IMR-90 (cell line): ENCODE results near the gene SF3B2. TPM values are rescaled to one million over a fixed set of nuclear protein-coding genes. Genes with fewer than 3 reads are reported as not detected.
A peak's percentile ranks its signal among the peaks of the same experiment; 100 is the strongest.

Experiments used
- ATAC-seq: fragments of 200-7000 bp; cut with Tn5 transposase; 2 replicates; pipeline ENCODE4 v1.9.1; 2020; ENCODE audit warnings: low read depth, mild to moderate bottlenecking, moderate library complexity
- BruUV-seq: library from RNA; stranded (reverse); fragments of 400-500 nt; replicated peaks from 2 replicates; lab custom pipeline; 2021; lab: Mats Ljungman, UMichigan
- CTCF ChIA-PET: fragments of 300-600 bp; formaldehyde crosslinking; extraction: SDS; loops from one replicate; lab custom pipeline; 2021; ENCODE audit warnings: antibody characterized with exemption; lab: Yijun Ruan, JAX
- POLR2A ChIA-PET: fragments of 300-600 bp; sonication (Branson Sonifier 250); formaldehyde crosslinking; loops from one replicate; lab custom pipeline; 2022; ENCODE audit warnings: antibody characterized with exemption; ENCODE audit not compliant: unreplicated experiment; lab: Charles Lee
- DNase-seq: peaks from one replicate; pipeline ENCODE4 v3.0.0; 2013
- H2AFZ ChIP-seq: replicated peaks from 2 replicates; pipeline ENCODE3; 2013; ENCODE audit warnings: low read length, mild to moderate bottlenecking; ENCODE audit not compliant: poor library complexity
- H2AK5ac ChIP-seq: 2 replicates; pipeline ENCODE4 v1.6.1; 2013; ENCODE audit warnings: low read depth, low read length, inconsistent platforms
- H2AK9ac ChIP-seq: replicated peaks from 2 replicates; pipeline ENCODE3; 2013; ENCODE audit warnings: mild to moderate bottlenecking, low read depth, low read length, moderate library complexity; ENCODE audit not compliant: poor library complexity
- H2BK120ac ChIP-seq: 2 replicates; pipeline ENCODE4 v1.6.1; 2013; ENCODE audit warnings: low read depth, low read length, inconsistent platforms
- H2BK15ac ChIP-seq: 3 replicates; pipeline ENCODE4 v1.6.1; 2013; ENCODE audit warnings: low read depth, low read length, inconsistent platforms
- H2BK20ac ChIP-seq: 2 replicates; pipeline ENCODE4 v1.6.1; 2013; ENCODE audit warnings: low read depth, mild to moderate bottlenecking, inconsistent platforms, low read length, moderate library complexity
- H2BK5ac ChIP-seq: 2 replicates; pipeline ENCODE4 v1.6.1; 2013; ENCODE audit warnings: mild to moderate bottlenecking, low read depth, low read length, inconsistent platforms; ENCODE audit not compliant: poor library complexity, severe bottlenecking
- H3K14ac ChIP-seq: replicated peaks from 2 replicates; pipeline ENCODE4 v1.6.1; 2013; ENCODE audit warnings: low read depth, low read length, inconsistent platforms
- H3K18ac ChIP-seq: 2 replicates; pipeline ENCODE4 v1.6.1; 2013; ENCODE audit warnings: low read depth, low read length, control low read depth
- H3K23ac ChIP-seq: 2 replicates; pipeline ENCODE4 v1.6.1; 2013; ENCODE audit warnings: low read depth, low read length, inconsistent platforms
- H3K27ac ChIP-seq: 2 replicates; pipeline ENCODE4 v1.5.1; 2013; ENCODE audit warnings: mild to moderate bottlenecking, control low read depth, low read length; ENCODE audit not compliant: insufficient read depth
- H3K27me3 ChIP-seq: 2 replicates; pipeline ENCODE4 v1.6.1; 2013; ENCODE audit warnings: low read length; ENCODE audit not compliant: control insufficient read depth, insufficient read depth
- H3K36me3 ChIP-seq: 2 replicates; pipeline ENCODE4 v1.6.1; 2013; ENCODE audit warnings: low read length, mixed read lengths; ENCODE audit not compliant: control insufficient read depth, insufficient read depth
- H3K4ac ChIP-seq: 2 replicates; pipeline ENCODE4 v1.6.1; 2013; ENCODE audit warnings: low read depth, low read length, inconsistent platforms
- H3K4me1 ChIP-seq: 2 replicates; pipeline ENCODE4 v1.6.1; 2013; ENCODE audit warnings: low read length, mixed read lengths; ENCODE audit not compliant: control insufficient read depth, insufficient read depth
- H3K4me2 ChIP-seq: 2 replicates; pipeline ENCODE4 v1.6.1; 2013; ENCODE audit warnings: low read depth, mild to moderate bottlenecking, control low read depth, low read length, moderate library complexity
- H3K4me3 ChIP-seq: 2 replicates; pipeline ENCODE4 v1.5.1; 2013; ENCODE audit warnings: low read depth, mild to moderate bottlenecking, control low read depth, low read length, moderate library complexity; ENCODE audit not compliant: insufficient read depth
- H3K56ac ChIP-seq: 2 replicates; pipeline ENCODE4 v1.6.1; 2013; ENCODE audit warnings: low read length, inconsistent platforms; ENCODE audit not compliant: insufficient read depth; ENCODE audit errors: extremely low read depth
- H3K79me1 ChIP-seq, 2 experiments: 2 replicates each; pipeline ENCODE4 v1.6.1; 2013; ENCODE audit warnings: low read length in 2 of 2, inconsistent platforms in 1 of 2, low read depth in 1 of 2
- H3K9ac ChIP-seq: 2 replicates; pipeline ENCODE4 v1.6.1; 2013; ENCODE audit warnings: low read depth, low read length, control low read depth
- H3K9me1 ChIP-seq: 2 replicates; pipeline ENCODE4 v1.6.1; 2013; ENCODE audit warnings: low read length, inconsistent platforms; ENCODE audit not compliant: insufficient read depth
- H3K9me3 ChIP-seq: 2 replicates; pipeline ENCODE4 v1.6.1; 2013; ENCODE audit warnings: low read length; ENCODE audit not compliant: control insufficient read depth, insufficient read depth
- H4K20me1 ChIP-seq: 2 replicates; pipeline ENCODE4 v1.6.1; 2013; ENCODE audit warnings: low read length, inconsistent platforms; ENCODE audit not compliant: insufficient read depth
- H4K5ac ChIP-seq: 2 replicates; pipeline ENCODE4 v1.6.1; 2013; ENCODE audit warnings: mild to moderate bottlenecking, low read depth, low read length, control low read depth
- H4K8ac ChIP-seq, 2 experiments: 2 replicates each; pipeline ENCODE4 v1.6.1; 2013; ENCODE audit warnings: low read depth in 2 of 2, low read length in 2 of 2, control low read depth in 1 of 2, inconsistent platforms in 1 of 2
- H4K91ac ChIP-seq: 2 replicates; pipeline ENCODE4 v1.6.1; 2013; ENCODE audit warnings: low read depth, low read length, inconsistent platforms; ENCODE audit not compliant: insufficient read depth
- BHLHE40 ChIP-seq: fragments of 150-350 bp; IDR thresholded peaks from 2 replicates; pipeline ENCODE4 v1.6.1; 2016; ENCODE audit warnings: mild to moderate bottlenecking, low read depth, low read length
- CEBPB ChIP-seq: IDR thresholded peaks from 2 replicates; pipeline ENCODE4 v1.6.1; 2012; ENCODE audit warnings: low read depth, low read length, improper control_type of control experiment
- CHD1 ChIP-seq: IDR thresholded peaks from 2 replicates; pipeline ENCODE4 v1.6.1; 2012; ENCODE audit warnings: low read depth, low read length, improper control_type of control experiment
- CTCF ChIP-seq: conservative IDR thresholded peaks from 2 replicates; pipeline ENCODE4 v1.5.1; 2012; ENCODE audit warnings: mild to moderate bottlenecking, low read depth, low read length, improper control_type of control experiment
- ELK1 ChIP-seq: fragments of 150-350 bp; IDR thresholded peaks from 2 replicates; pipeline ENCODE4 v1.6.1; 2016; ENCODE audit warnings: low read depth, mild to moderate bottlenecking, low read length, moderate library complexity, borderline replicate concordance
- FOS ChIP-seq: fragments of 150-350 bp; IDR thresholded peaks from 2 replicates; pipeline ENCODE4 v1.6.1; 2016; ENCODE audit warnings: low read depth, low read length
- MAFK ChIP-seq: IDR thresholded peaks from 2 replicates; pipeline ENCODE4 v1.6.1; 2012; ENCODE audit warnings: low read depth, low read length, improper control_type of control experiment
- MAZ ChIP-seq: IDR thresholded peaks from 2 replicates; pipeline ENCODE4 v1.6.1; 2012; ENCODE audit warnings: low read depth, mild to moderate bottlenecking, low read length, improper control_type of control experiment, moderate library complexity, borderline replicate concordance
- MXI1 ChIP-seq: IDR thresholded peaks from 2 replicates; pipeline ENCODE4 v1.6.1; 2012; ENCODE audit warnings: low read depth, mild to moderate bottlenecking, low read length, moderate library complexity, borderline replicate concordance
- NFE2L2 ChIP-seq: fragments of 150-350 bp; IDR thresholded peaks from 2 replicates; pipeline ENCODE4 v1.6.1; 2016; ENCODE audit warnings: low read depth, mild to moderate bottlenecking, low read length
- POLR2A ChIP-seq: IDR thresholded peaks from 2 replicates; pipeline ENCODE4 v1.6.1; 2012; ENCODE audit warnings: mild to moderate bottlenecking, low read depth, low read length
- RAD21 ChIP-seq: IDR thresholded peaks from 2 replicates; pipeline ENCODE4 v1.6.1; 2012; ENCODE audit warnings: low read length, improper control_type of control experiment
- RCOR1 ChIP-seq: IDR thresholded peaks from 2 replicates; pipeline ENCODE4 v1.6.1; 2012; ENCODE audit warnings: mild to moderate bottlenecking, low read length, improper control_type of control experiment; ENCODE audit not compliant: insufficient replicate concordance
- RFX5 ChIP-seq: IDR thresholded peaks from 2 replicates; pipeline ENCODE4 v1.8.0; 2012; ENCODE audit warnings: low read depth, mild to moderate bottlenecking, low read length, moderate library complexity
- SMC3 ChIP-seq: fragments of 150-350 bp; IDR thresholded peaks from 2 replicates; pipeline ENCODE4 v1.6.1; 2016; ENCODE audit warnings: low read depth, mild to moderate bottlenecking, antibody characterized with exemption, low read length, moderate library complexity
- USF2 ChIP-seq: fragments of 150-350 bp; IDR thresholded peaks from 2 replicates; pipeline ENCODE4 v1.6.1; 2017; ENCODE audit warnings: mild to moderate bottlenecking, antibody characterized with exemption, low read length, low read depth
- WGBS, 2 experiments: methylation state at CpG; one replicate each; pipeline versions ENCODE4 v1.1.5 to v1.1.7; 2013; ENCODE audit warnings: missing lambda C conversion rate in 2 of 2; ENCODE audit not compliant: insufficient read length in 1 of 2; ENCODE audit errors: extremely low coverage in 2 of 2; 5-methylcytosine and 5-hydroxymethylcytosine counted together
- dilution Hi-C: fragments of 300-500 bp; cut with HindIII; formaldehyde crosslinking; loops from one replicate; pipeline ENCODE4 v1.14.3; 2018; ENCODE audit warnings: low sequenced_read_pairs; ENCODE audit not compliant: unreplicated experiment
- in situ Hi-C: fragments of 300-500 bp; cut with MboI; formaldehyde crosslinking; loops from 3 replicates; pipeline ENCODE4 v1.14.3; 2019; ENCODE audit warnings: low sequenced_read_pairs, inconsistent platforms, mixed read lengths
- intact Hi-C: fragments of 100-400 bp; cut with micrococcal nuclease; formaldehyde crosslinking; loops from 2 replicates; pipeline ENCODE4 v1.10.0; 2022
- polyA plus RNA-seq, 3 experiments: library from polyadenylated mRNA; depleted of rRNA; stranded (reverse); fragments of >200 nt; gene quantifications; 2 replicates each; pipeline ENCODE4 v1.2.3, GENCODE V29; 2012; ENCODE audit warnings: low replicate concordance in 1 of 3
- total RNA-seq: library from RNA; depleted of rRNA; stranded (reverse); fragments of >200 nt; gene quantifications from 2 replicates; pipeline ENCODE4 v1.2.3, GENCODE V29; 2012

SF3B2 gene
- total and polyA plus RNA-seq, 2 of the 4 experiments (the other 2 are of a cell fraction) = 120 to 122 TPM

- H2BK20ac ChIP-seq = no peak within 1 kb of the TSS
- no peak for ATAC-seq
- no peaks in the 10 kb centered on the region for H3K9me1 ChIP-seq
- intact Hi-C loops = no loop called here
- in situ Hi-C loops = no loop called here
- H4K91ac ChIP-seq = no peak within 1 kb of the TSS
- ChIA-PET POLR2A (interaction anchor here (0.6 kb wide), 1 partner anchor 28 kb away, joined by 3 read pairs; no protein-coding TSS in a partner anchor), CTCF (interaction anchor here (0.6 kb wide), 1 partner anchor 124 kb away, joined by 4 read pairs; no protein-coding TSS in a partner anchor)
- no peak for TF ChIP-seq BHLHE40
- TF ChIP-seq RAD21 = no peak
- no peak for TF ChIP-seq SMC3
- TF ChIP-seq USF2 = no peak
- no peak for TF ChIP-seq CEBPB
- TF ChIP-seq POLR2A = no peak
- TF ChIP-seq FOS = no peak
- TF ChIP-seq RFX5 = no peak
- no peak for TF ChIP-seq MAZ
- no peak for TF ChIP-seq CHD1
- TF ChIP-seq MXI1 = no peak
- TF ChIP-seq RCOR1 = no peak
- no peak for TF ChIP-seq MAFK
- TF ChIP-seq NFE2L2 = no peak
- no peak for TF ChIP-seq CTCF
- TF ChIP-seq ELK1 = no peak
- no peak within 1 kb of the TSS for H3K4me2 ChIP-seq
- no peak within 1 kb of the TSS for H2BK5ac ChIP-seq
- H3K4ac ChIP-seq = no peak within 1 kb of the TSS
- H2BK120ac ChIP-seq = no peak within 1 kb of the TSS
- H4K5ac ChIP-seq = no peak within 1 kb of the TSS
- BruUV-seq = no TSS peak
- no peak within 1 kb of the TSS for H3K4me3 ChIP-seq
- no peak within 1 kb of the TSS for H3K56ac ChIP-seq
- H3K79me1 ChIP-seq = peaks cover 0 to 4% of the 10 kb centered on the region in 2 experiments; a peak in 1 of 4 replicates
- H2AK5ac ChIP-seq = no peak within 1 kb of the TSS
- no peak within 1 kb of the TSS for H4K8ac ChIP-seq
- peak within 1 kb of the TSS; percentile 37 for H2AK9ac ChIP-seq
- dilution Hi-C loops = no loop called here
- DNase-seq = no peak
- H2AFZ ChIP-seq = no peak within 1 kb of the TSS
- H3K18ac ChIP-seq = no peak within 1 kb of the TSS
- no peak within 1 kb of the TSS for H2BK15ac ChIP-seq
- H3K14ac ChIP-seq = no peak within 1 kb of the TSS
- H3K27me3 ChIP-seq = no peaks in the 10 kb centered on the region; the same call in 1 of the 2 replicates
- no peak within 1 kb of the TSS for H3K23ac ChIP-seq
- H3K4me1 ChIP-seq = peaks cover 6% of the 10 kb centered on the region
- 90% methylated on average over 12 of the region's 18 CpGs; no CpG with 5 or more reads in 1 of the 2 experiments for WGBS, 2 experiments
- no peak within 1 kb of the TSS for H3K9ac ChIP-seq
- H4K20me1 ChIP-seq = no peaks in the 10 kb centered on the region
- H3K27ac ChIP-seq = no peak within 1 kb of the TSS
- H3K9me3 ChIP-seq = no peaks in the 10 kb centered on the region
- no peaks in the 10 kb centered on the region for H3K36me3 ChIP-seq
These were observed 26.1 kb upstream of the SF3B2 start, which contains the start of gene CATSPER1 for GRCh38 chr11:66026017-66026529. CATSPER1 (minus strand) TSS chr11:66026479; CDS start chr11:66026379, 100 bp downstream.
